Astrocyte (in vitro differentiated cells and primary cell): ENCODE measurements around the gene PLD1. TPM values are rescaled to one million over a fixed set of nuclear protein-coding genes. Genes with fewer than 3 reads are reported as not detected.
"Not testable (repeated sequence)": the region's sequence is repeated elsewhere in the genome, so short reads cannot be mapped to it uniquely, and the experiment has no call there.

ENCODE experiments used
- DNase-seq: peaks from one replicate; pipeline ENCODE4 v3.0.0-alpha.2; 2010; ENCODE audit warnings: low read depth
- FAIRE-seq: peaks from 2 replicates; lab custom pipeline; 2011; peaks lifted over from hg19 to GRCh38; lab: Jason Lieb, UNC
- H2AFZ ChIP-seq: 2 replicates; pipeline ENCODE4 v1.6.0; 2012; ENCODE audit warnings: low read depth, low read length, inconsistent platforms
- H3K27ac ChIP-seq: 2 replicates; pipeline ENCODE4 v1.5.1; 2011; ENCODE audit warnings: low read depth, low read length, inconsistent platforms
- H3K27me3 ChIP-seq: 2 replicates; pipeline ENCODE4 v1.6.0; 2011; ENCODE audit warnings: low read length, inconsistent platforms; ENCODE audit not compliant: insufficient read depth
- H3K36me3 ChIP-seq: 2 replicates; pipeline ENCODE4 v1.5.1; 2011; ENCODE audit warnings: low read length, inconsistent platforms; ENCODE audit not compliant: insufficient read depth
- H3K4me1 ChIP-seq: 2 replicates; pipeline ENCODE4 v1.5.1; 2011; ENCODE audit warnings: low read length, inconsistent platforms; ENCODE audit not compliant: insufficient read depth
- H3K4me2 ChIP-seq: 2 replicates; pipeline ENCODE4 v1.6.0; 2012; ENCODE audit warnings: low read length, inconsistent platforms
- H3K4me3 ChIP-seq: 2 replicates; pipeline ENCODE4 v1.5.1; 2011; ENCODE audit warnings: low read depth, mild to moderate bottlenecking, low read length, inconsistent platforms; ENCODE audit not compliant: insufficient read depth
- H3K79me2 ChIP-seq: 2 replicates; pipeline ENCODE4 v1.6.0; 2012; ENCODE audit warnings: mild to moderate bottlenecking, low read length, inconsistent platforms; ENCODE audit not compliant: insufficient read depth
- H3K9ac ChIP-seq: 2 replicates; pipeline ENCODE4 v1.6.0; 2012; ENCODE audit warnings: mild to moderate bottlenecking, low read length, inconsistent platforms
- H3K9me3 ChIP-seq: 2 replicates; pipeline ENCODE4 v1.5.1; 2012; ENCODE audit warnings: low read depth, mild to moderate bottlenecking, low read length, inconsistent platforms; ENCODE audit not compliant: insufficient read depth
- H4K20me1 ChIP-seq: 2 replicates; pipeline ENCODE4 v1.6.0; 2012; ENCODE audit warnings: low read length, inconsistent platforms; ENCODE audit not compliant: insufficient read depth
- H3K27ac Mint-ChIP-seq: one replicate; pipeline ENCODE4 v1.8.0; 2021; ENCODE audit warnings: mild to moderate bottlenecking, mixed read lengths; ENCODE audit not compliant: unreplicated experiment
- H3K27me3 Mint-ChIP-seq: one replicate; pipeline ENCODE4 v1.8.0; 2021; ENCODE audit warnings: low read depth, mixed read lengths; ENCODE audit not compliant: unreplicated experiment
- H3K36me3 Mint-ChIP-seq: one replicate; pipeline ENCODE4 v1.8.0; 2021; ENCODE audit warnings: low read depth, mixed read lengths; ENCODE audit not compliant: unreplicated experiment
- H3K4me1 Mint-ChIP-seq: one replicate; pipeline ENCODE4 v1.8.0; 2021; ENCODE audit warnings: low read depth, mixed read lengths; ENCODE audit not compliant: unreplicated experiment
- H3K4me3 Mint-ChIP-seq: one replicate; pipeline ENCODE4 v1.8.0; 2021; ENCODE audit warnings: mild to moderate bottlenecking, moderate library complexity, mixed read lengths; ENCODE audit not compliant: unreplicated experiment
- H3K9me3 Mint-ChIP-seq: one replicate; pipeline ENCODE4 v1.8.0; 2021; ENCODE audit warnings: mild to moderate bottlenecking, mixed read lengths; ENCODE audit not compliant: unreplicated experiment
- EZH2 ChIP-seq: IDR thresholded peaks from 2 replicates; pipeline ENCODE4 v1.6.1; 2012; ENCODE audit warnings: mild to moderate bottlenecking, low read length, inconsistent platforms; ENCODE audit not compliant: insufficient read depth
- total RNA-seq: library from RNA; stranded (reverse); gene quantifications from 2 replicates; pipeline ENCODE4 v1.2.1, GENCODE V29; 2021
- TF ChIP-seq, protein P1 (sequence below): IDR thresholded peaks from 2 replicates; pipeline ENCODE4 v1.5.1; 2011; ENCODE audit warnings: low read depth, mild to moderate bottlenecking, inconsistent platforms, low read length, moderate library complexity; ENCODE audit not compliant: insufficient read depth

PLD1 gene
- total RNA-seq, 1 donor from 2014 or later, result 21.5 TPM

DNA sequence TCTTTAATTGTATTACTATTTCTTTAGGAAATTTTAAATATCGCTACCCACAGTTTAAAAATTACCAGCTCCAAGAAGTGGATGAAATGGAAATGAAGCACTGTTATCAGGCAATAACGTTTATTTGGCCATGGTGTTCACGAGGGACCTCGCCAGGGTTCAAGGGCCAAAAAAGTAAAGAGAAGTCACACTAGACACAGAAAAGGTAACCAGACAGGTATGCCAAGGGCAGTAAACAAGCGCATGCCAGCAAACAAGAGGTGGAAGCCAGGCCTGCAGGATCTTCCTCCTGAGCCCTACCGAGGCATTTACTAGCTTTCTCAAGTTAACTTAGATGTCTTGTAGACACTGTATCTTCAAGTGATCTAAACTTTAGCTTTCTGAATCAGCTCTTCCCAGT lies 113.5 kb downstream of the PLD1 start:
- no peak overlapping the region for H3K27ac ChIP-seq
- H3K4me3 ChIP-seq, result no peak overlapping the region
- Mint-ChIP-seq H3K27ac (no peak overlapping the region), H3K36me3 (peaks cover 14% of the 10 kb centered on the region), H3K9me3 (no peaks in the 10 kb centered on the region), H3K27me3 (no peaks in the 10 kb centered on the region), H3K4me1 (no peaks in the 10 kb centered on the region), H3K4me3 (no peak overlapping the region)
- no peaks in the 10 kb centered on the region for H3K4me1 ChIP-seq
- no peak overlapping the region for H3K9ac ChIP-seq
- no peaks in the 10 kb centered on the region for H3K79me2 ChIP-seq
- H3K27me3 ChIP-seq, result no peaks in the 10 kb centered on the region
- DNase-seq, result no peak
- no peak overlapping the region for H2AFZ ChIP-seq
- H3K36me3 ChIP-seq, result no peaks in the 10 kb centered on the region
- no peak for FAIRE-seq
- TF ChIP-seq EZH2, result no peak
- TF ChIP-seq, protein P1, sequence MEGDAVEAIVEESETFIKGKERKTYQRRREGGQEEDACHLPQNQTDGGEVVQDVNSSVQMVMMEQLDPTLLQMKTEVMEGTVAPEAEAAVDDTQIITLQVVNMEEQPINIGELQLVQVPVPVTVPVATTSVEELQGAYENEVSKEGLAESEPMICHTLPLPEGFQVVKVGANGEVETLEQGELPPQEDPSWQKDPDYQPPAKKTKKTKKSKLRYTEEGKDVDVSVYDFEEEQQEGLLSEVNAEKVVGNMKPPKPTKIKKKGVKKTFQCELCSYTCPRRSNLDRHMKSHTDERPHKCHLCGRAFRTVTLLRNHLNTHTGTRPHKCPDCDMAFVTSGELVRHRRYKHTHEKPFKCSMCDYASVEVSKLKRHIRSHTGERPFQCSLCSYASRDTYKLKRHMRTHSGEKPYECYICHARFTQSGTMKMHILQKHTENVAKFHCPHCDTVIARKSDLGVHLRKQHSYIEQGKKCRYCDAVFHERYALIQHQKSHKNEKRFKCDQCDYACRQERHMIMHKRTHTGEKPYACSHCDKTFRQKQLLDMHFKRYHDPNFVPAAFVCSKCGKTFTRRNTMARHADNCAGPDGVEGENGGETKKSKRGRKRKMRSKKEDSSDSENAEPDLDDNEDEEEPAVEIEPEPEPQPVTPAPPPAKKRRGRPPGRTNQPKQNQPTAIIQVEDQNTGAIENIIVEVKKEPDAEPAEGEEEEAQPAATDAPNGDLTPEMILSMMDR, result no peak
- H3K4me2 ChIP-seq, result no peak overlapping the region
- no peaks in the 10 kb centered on the region for H4K20me1 ChIP-seq
- H3K9me3 ChIP-seq, result no peaks in the 10 kb centered on the region

DNA sequence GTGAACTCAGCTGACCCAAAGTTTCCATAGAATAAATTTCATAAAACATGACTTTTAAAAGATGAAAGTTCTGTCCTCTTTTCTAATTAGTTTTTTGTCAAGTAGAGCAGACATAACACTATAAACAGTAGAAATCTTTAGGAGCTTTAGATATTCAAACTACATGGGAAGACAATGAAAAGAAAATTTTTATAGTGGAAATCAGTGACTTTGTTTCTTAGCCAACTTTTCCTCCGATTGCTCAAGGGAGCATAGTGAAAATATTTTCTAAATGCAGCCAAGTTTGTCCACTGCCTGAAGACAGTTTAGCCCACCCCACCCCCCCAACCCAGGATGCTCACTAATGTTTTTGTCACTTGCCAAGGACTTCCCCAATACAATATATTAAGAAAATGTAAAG lies 114.9 kb downstream of the PLD1 start:
- no peaks in the 10 kb centered on the region for H3K27me3 Mint-ChIP-seq
- H3K4me1 Mint-ChIP-seq, result no peaks in the 10 kb centered on the region
- Histone ChIP-seq H3K4me2 (no peak overlapping the region), H3K36me3 (no peaks in the 10 kb centered on the region), H3K79me2 (no peaks in the 10 kb centered on the region), H3K27me3 (no peaks in the 10 kb centered on the region), H2AFZ (no peak overlapping the region), H3K4me3 (no peak overlapping the region), H3K9me3 (no peaks in the 10 kb centered on the region), H3K4me1 (no peaks in the 10 kb centered on the region), H3K27ac (no peak overlapping the region), H4K20me1 (no peaks in the 10 kb centered on the region), H3K9ac (no peak overlapping the region)
- peaks cover 13% of the 10 kb centered on the region for H3K36me3 Mint-ChIP-seq
- no peak for FAIRE-seq
- no peak overlapping the region for H3K27ac Mint-ChIP-seq
- no peak overlapping the region for H3K4me3 Mint-ChIP-seq
- DNase-seq, result no peak
- no peaks in the 10 kb centered on the region for H3K9me3 Mint-ChIP-seq
- no peak for TF ChIP-seq EZH2
- TF ChIP-seq, protein P1, result no peak

DNA sequence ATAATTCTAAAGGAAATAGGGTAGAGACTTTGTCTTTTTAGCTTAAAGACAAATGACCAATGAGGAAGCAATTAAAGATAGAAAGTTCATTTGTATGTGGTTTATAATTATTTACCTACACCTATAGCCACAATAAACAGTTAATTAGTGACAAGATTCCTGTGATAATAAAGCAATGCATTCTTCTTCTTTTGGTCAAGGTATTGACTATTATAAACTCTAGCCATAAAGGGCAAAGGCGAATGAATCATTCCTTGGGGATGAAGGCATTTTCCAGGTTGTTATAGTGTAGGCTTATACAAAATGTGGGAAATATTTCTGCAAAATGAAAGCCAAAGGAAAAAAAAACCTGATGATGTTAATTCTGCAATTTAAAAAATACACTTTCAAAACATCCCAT lies 115.4 kb downstream of the PLD1 start:
- no peaks in the 10 kb centered on the region for H3K27me3 Mint-ChIP-seq
- no peaks in the 10 kb centered on the region for H3K79me2 ChIP-seq
- no peak overlapping the region for H3K27ac ChIP-seq
- H3K9me3 ChIP-seq, result no peaks in the 10 kb centered on the region
- no peak overlapping the region for H3K9ac ChIP-seq
- no peaks in the 10 kb centered on the region for H3K4me1 ChIP-seq
- H3K4me2 ChIP-seq, result no peak overlapping the region
- no peaks in the 10 kb centered on the region for H3K36me3 ChIP-seq
- no peaks in the 10 kb centered on the region for H4K20me1 ChIP-seq
- no peak for TF ChIP-seq EZH2
- TF ChIP-seq, protein P1, result no peak
- H3K27me3 ChIP-seq, result no peaks in the 10 kb centered on the region
- no peak overlapping the region for H3K4me3 Mint-ChIP-seq
- H3K27ac Mint-ChIP-seq, result no peak overlapping the region
- FAIRE-seq (no peak), DNase-seq (no peak)
- H3K9me3 Mint-ChIP-seq, result no peaks in the 10 kb centered on the region
- H3K4me1 Mint-ChIP-seq, result no peaks in the 10 kb centered on the region
- H3K36me3 Mint-ChIP-seq, result peaks cover 12% of the 10 kb centered on the region
- no peak overlapping the region for H2AFZ ChIP-seq
- H3K4me3 ChIP-seq, result no peak overlapping the region

DNA sequence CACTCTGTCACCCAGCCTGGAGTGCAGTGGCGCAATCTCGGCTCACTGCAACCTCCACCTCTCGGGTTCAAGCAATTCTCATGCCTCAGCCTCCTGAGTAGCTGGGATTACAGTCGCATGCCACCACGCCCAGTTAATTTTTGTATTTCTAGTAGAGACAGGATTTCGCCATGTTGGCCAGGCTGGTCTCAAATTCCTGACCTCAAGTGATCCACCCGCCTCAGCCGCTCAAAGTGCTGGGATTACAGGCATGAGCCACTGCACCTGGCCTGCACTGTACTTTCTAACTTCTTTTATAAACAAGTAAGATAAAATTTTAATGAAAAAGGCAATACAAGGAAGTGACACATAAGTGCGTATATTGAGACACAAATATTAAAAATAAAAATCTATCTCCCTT lies 117.7 kb downstream of the PLD1 start:
- H3K4me1 Mint-ChIP-seq, result not testable (repeated sequence)

More for the DNA sequence above, 117.7 kb downstream of the PLD1 start:
- H3K36me3 ChIP-seq, H3K4me3 Mint-ChIP-seq, H3K4me1 ChIP-seq, H3K9ac ChIP-seq, H4K20me1 ChIP-seq, H3K4me2 ChIP-seq, H3K27ac ChIP-seq, FAIRE-seq, DNase-seq, H2AFZ ChIP-seq, H3K27me3 Mint-ChIP-seq, H3K9me3 Mint-ChIP-seq, H3K9me3 ChIP-seq, H3K27ac Mint-ChIP-seq, H3K79me2 ChIP-seq, H3K4me3 ChIP-seq, H3K27me3 ChIP-seq, H3K36me3 Mint-ChIP-seq: not testable (repeated sequence)
